Tibial nerve (tissue), 4 donors: ENCODE measurements around the gene OR13G1. TPM values are rescaled to one million over a fixed set of nuclear protein-coding genes. Genes with fewer than 3 reads are reported as not detected.

Experiments used
- DNase-seq, 2 donors: peaks; one replicate each; pipeline ENCODE4 v3.0.0-alpha.2; 2019; ENCODE audit warnings: low spot score in 2 of 2
- H3K27ac ChIP-seq, 4 donors: fragments of 200-600 bp; sonication (generic) in 3 of 4; one replicate each; pipeline ENCODE4 v1.5.1; 2017 to 2019; ENCODE audit warnings: mild to moderate bottlenecking in 1 of 4
- H3K27me3 ChIP-seq, 2 donors: fragments of 200-600 bp; sonication (generic) in 1 of 2; one replicate each; pipeline versions ENCODE4 v1.5.1 to v1.6.0; 2017 to 2019
- H3K36me3 ChIP-seq, 3 donors: fragments of 200-600 bp; sonication (generic); one replicate each; pipeline ENCODE4 v1.5.1; 2018 to 2019
- H3K4me1 ChIP-seq, 4 donors: fragments of 200-600 bp; sonication (generic) in 3 of 4; one replicate each; pipeline ENCODE4 v1.5.1; 2017 to 2019
- H3K4me3 ChIP-seq, 4 donors: fragments of 200-600 bp; sonication (generic) in 3 of 4; one replicate each; pipeline ENCODE4 v1.5.1; 2017 to 2019; ENCODE audit warnings: mild to moderate bottlenecking in 1 of 4, moderate library complexity in 1 of 4
- H3K9me3 ChIP-seq, 4 donors: fragments of 200-600 bp; sonication (generic) in 3 of 4; one replicate each; pipeline ENCODE4 v1.5.1; 2017 to 2019
- CTCF ChIP-seq, 5 experiments: fragments of 200-600 bp in 3 of 5; fragments of 450-650 bp in 2 of 5; sonication (generic) in 3 of 5; IDR thresholded peaks; one replicate each; pipeline ENCODE4 v1.5.1; 2016 to 2019; ENCODE audit warnings: antibody characterized with exemption in 5 of 5, mild to moderate bottlenecking in 3 of 5, moderate library complexity in 2 of 5
- EP300 ChIP-seq, 2 donors: sonication (generic); formaldehyde crosslinking; IDR thresholded peaks; one replicate each; pipeline ENCODE4 v1.6.1; 2017; ENCODE audit warnings: antibody characterized with exemption in 2 of 2, mild to moderate bottlenecking in 1 of 2
- POLR2A ChIP-seq, 2 donors: fragments of 450-650 bp; IDR thresholded peaks; one replicate each; pipeline ENCODE4 v1.6.1; 2017; ENCODE audit warnings: antibody characterized with exemption in 2 of 2, mild to moderate bottlenecking in 2 of 2, moderate library complexity in 2 of 2
- WGBS, 2 donors: methylation state at CpG; one replicate each; pipeline ENCODE4 v1.1.5; 2018; 5-methylcytosine and 5-hydroxymethylcytosine counted together
- total RNA-seq, 4 donors: library from RNA; depleted of rRNA; stranded (reverse); fragments of >200 nt; gene quantifications; one replicate each; pipeline ENCODE4 v1.1.0, GENCODE V29; 2016

OR13G1 gene
- total RNA-seq, 4 donors from 2014 or later = not detected

GRCh38 chr1:247638781-247639180 lies 40.8 kb downstream of the OR13G1 start:
- no peak for TF ChIP-seq EP300 (IDR thresholded peaks at IDR 0.05)
- TF ChIP-seq CTCF (IDR thresholded peaks at IDR 0.05) = no peak
- TF ChIP-seq POLR2A (IDR thresholded peaks at IDR 0.05) = no peak
- H3K9me3 ChIP-seq = peaks cover 0 to 9% (median 0%) of the 10 kb centered on the region in 4 donors
- no peaks in the 10 kb centered on the region for H3K36me3 ChIP-seq
- H3K27me3 ChIP-seq = no peaks in the 10 kb centered on the region
- H3K4me1 ChIP-seq = no peaks in the 10 kb centered on the region
- H3K4me3 ChIP-seq = peak overlapping the region in 1 of 4 donors; percentile 51
- 78 to 89% methylated on average over 6 of the region's 6 CpGs for WGBS, 2 donors
- H3K27ac ChIP-seq = peak overlapping the region in 1 of 4 donors; percentile 71
- no peak for DNase-seq

GRCh38 chr1:247638011-247638410 lies 41.5 kb downstream of the OR13G1 start:
- Histone ChIP-seq H3K4me3 (no peak overlapping the region), H3K36me3 (no peaks in the 10 kb centered on the region), H3K27me3 (no peaks in the 10 kb centered on the region), H3K27ac (no peak overlapping the region), H3K9me3 (peaks cover 0 to 9% (median 0%) of the 10 kb centered on the region in 4 donors), H3K4me1 (no peaks in the 10 kb centered on the region)
- no peak for DNase-seq
- 60 to 70% methylated on average over 4 of the region's 4 CpGs for WGBS, 2 donors
- TF ChIP-seq POLR2A (IDR thresholded peaks at IDR 0.05) = no peak
- TF ChIP-seq EP300 (IDR thresholded peaks at IDR 0.05) = no peak
- TF ChIP-seq CTCF (IDR thresholded peaks at IDR 0.05) = no peak

- Histone ChIP-seq H3K36me3 (no peaks in the 10 kb centered on the region), H3K27ac (no peak overlapping the region), H3K4me1 (no peaks in the 10 kb centered on the region), H3K4me3 (no peak overlapping the region), H3K9me3 (peaks cover 0 to 4% (median 0%) of the 10 kb centered on the region in 4 donors), H3K27me3 (no peaks in the 10 kb centered on the region)
- DNase-seq = no peak
- TF ChIP-seq POLR2A (IDR thresholded peaks at IDR 0.05) = no peak
- TF ChIP-seq EP300 (IDR thresholded peaks at IDR 0.05) = no peak
- no peak for TF ChIP-seq CTCF (IDR thresholded peaks at IDR 0.05)
- WGBS, 2 donors = 46 to 56% methylated on average over 3 of the region's 3 CpGs
Measured at GRCh38 chr1:247627951-247628350, 51.6 kb downstream of the OR13G1 start.

Other genes with a start within 250 kb of the OR13G1 start
- gene OR2B11, start 221.6 kb downstream of the OR13G1 start, total RNA-seq = not detected
- gene OR2C3, start 143.3 kb downstream of the OR13G1 start, total RNA-seq = under 1 TPM in 1 of 4 donors, not detected in 3; 0.21 TPM
- gene GCSAML, start 130.6 kb downstream of the OR13G1 start, total RNA-seq = 1 to 10 TPM in 1 of 4 donors, under 1 TPM in 1, not detected in 2; 0.42 to 9.0 TPM
- gene OR2G2, start 91.4 kb downstream of the OR13G1 start, total RNA-seq = not detected
- gene OR2G3, start 74.2 kb downstream of the OR13G1 start, total RNA-seq = not detected
- gene OR6F1, start 36.9 kb upstream of the OR13G1 start, total RNA-seq = not detected
- gene OR14K1, start 58.9 kb upstream of the OR13G1 start, total RNA-seq = not detected
- gene OR14A2, start 68.4 kb upstream of the OR13G1 start, total RNA-seq = not detected
- gene OR1C1, start 80.8 kb upstream of the OR13G1 start, total RNA-seq = not detected
- not detected for gene OR14A16, start 144.4 kb upstream of the OR13G1 start, total RNA-seq
- not detected for gene OR11L1, start 162.2 kb upstream of the OR13G1 start, total RNA-seq
- 10 to 100 TPM in 1 of 4 donors, 1 to 10 TPM in 3; 3.9 to 17.4 (median 6.9) TPM for gene TRIM58, start 177.4 kb upstream of the OR13G1 start, total RNA-seq
- 1 to 10 TPM; 1.5 to 6.9 (median 2.3) TPM for gene OR2W3, start 215.8 kb upstream of the OR13G1 start, total RNA-seq
- gene OR2T8, start 240.5 kb upstream of the OR13G1 start, total RNA-seq = 1 to 10 TPM in 1 of 4 donors, not detected in 3; 1.0 TPM
- gene OR2AJ1, start 245.2 kb upstream of the OR13G1 start, total RNA-seq = not detected